22Rv1 (cell line): ENCODE results near the gene MATN4.

Source experiments
- H3K27ac ChIP-seq: fragments of 450-650 bp; 2 replicates; pipeline ENCODE4 v1.5.1; 2017
- CTCF ChIP-seq: fragments of 450-650 bp; IDR thresholded peaks from 2 replicates; pipeline ENCODE4 v1.5.1; 2017; ENCODE audit warnings: mild to moderate bottlenecking
- ZFX ChIP-seq: fragments of 450-650 bp; IDR thresholded peaks from 2 replicates; pipeline ENCODE4 v1.6.1; 2017; ENCODE audit warnings: antibody characterized with exemption, borderline replicate concordance

Gene MATN4

GRCh38 chr20:45246109-45246508 is 62.0 kb downstream of the MATN4 start:
- TF ChIP-seq CTCF (no peak), ZFX (no peak)
- H3K27ac ChIP-seq, result no peak overlapping the region
